Right lobe of liver (tissue), 6 donors: ENCODE data around the gene MTMR1. TPM values are rescaled to one million over a fixed set of nuclear protein-coding genes. Genes with fewer than 3 reads are reported as not detected.
A peak's percentile ranks its signal among the peaks of the same experiment; 100 is the strongest.

Experiments used
- ATAC-seq, 4 donors: fragments of 200-7000 bp; cut with Tn5 transposase; one replicate each; pipeline ENCODE4 v1.9.1; 2020; ENCODE audit warnings: mild to moderate bottlenecking in 4 of 4, moderate library complexity in 4 of 4
- DNase-seq, 3 donors: peaks; one replicate each; pipeline ENCODE4 v3.0.0-alpha.2; 2020
- H3K27ac ChIP-seq, 3 donors: fragments of 200-600 bp; one replicate each; pipeline ENCODE4 v1.8.0; 2022
- H3K27me3 ChIP-seq, 2 donors: fragments of 200-600 bp; one replicate each; pipeline ENCODE4 v1.8.0; 2022
- H3K36me3 ChIP-seq, 4 donors: fragments of 200-600 bp; sonication (generic) in 1 of 4; one replicate each; pipeline versions ENCODE4 v1.5.1 to v1.8.0; 2017 to 2022; ENCODE audit warnings: control low read depth in 1 of 4
- H3K4me1 ChIP-seq, 4 donors: fragments of 200-600 bp; sonication (generic) in 1 of 4; one replicate each; pipeline versions ENCODE4 v1.5.1 to v1.8.0; 2017 to 2022; ENCODE audit warnings: control low read depth in 1 of 4
- H3K4me3 ChIP-seq, 3 donors: fragments of 200-600 bp; one replicate each; pipeline ENCODE4 v1.8.0; 2022
- H3K9me3 ChIP-seq, 4 donors: fragments of 200-600 bp; sonication (generic) in 1 of 4; one replicate each; pipeline versions ENCODE4 v1.5.1 to v1.8.0; 2017 to 2022; ENCODE audit warnings: control low read depth in 1 of 4
- POLR2A ChIP-seq: fragments of 450-650 bp; IDR thresholded peaks from one replicate; pipeline ENCODE4 v1.6.1; 2017; ENCODE audit warnings: antibody characterized with exemption, mild to moderate bottlenecking
- WGBS: methylation state at CpG from one replicate; pipeline ENCODE4 v1.1.6; 2018; ENCODE audit warnings: low coverage, low lambda C conversion rate; ENCODE audit not compliant: insufficient coverage; ENCODE audit errors: missing lambda C conversion rate; 5-methylcytosine and 5-hydroxymethylcytosine counted together
- intact Hi-C, 2 donors: fragments of 100-400 bp; cut with DNase I; formaldehyde crosslinking; loops; one replicate each; pipeline versions ENCODE4 v1.11.2 to v1.14.1; 2022
- total RNA-seq, 6 experiments: library from RNA; depleted of rRNA in 2 of 6; stranded (reverse); fragments of >200 nt in 2 of 6; fragmentation: NEBNext Ultra II Directional in 3 of 6; extraction: Animal tissue kit (Norgen Biotek cat#: 25700) in 3 of 6; gene quantifications; one replicate each; pipeline versions ENCODE4 v1.1.0 to v1.2.4, GENCODE V29; 2016 to 2023
- TF ChIP-seq, protein P1 (sequence below), 4 donors: fragments of 200-600 bp in 3 of 4; fragments of 450-650 bp in 1 of 4; IDR thresholded peaks; one replicate each; pipeline versions ENCODE4 v1.5.1 to v1.8.0; 2016 to 2022; ENCODE audit warnings: antibody characterized with exemption in 4 of 4, mild to moderate bottlenecking in 2 of 4
- donor health status: DM: no; HTN: yes; CAD: no.
- donor health status: DM: no; HTN: no; CAD: no.
- donor health status: DM: no; HTN: no; CAD: no.
- donor health status: DM: no; HTN: yes; CAD: no.
- donor health status: DM: no; HTN: yes; CAD: no.

MTMR1 gene
- total RNA-seq, 6 experiments from 2014 or later = 7.6 to 11.2 (median 9.4) TPM

DNA sequence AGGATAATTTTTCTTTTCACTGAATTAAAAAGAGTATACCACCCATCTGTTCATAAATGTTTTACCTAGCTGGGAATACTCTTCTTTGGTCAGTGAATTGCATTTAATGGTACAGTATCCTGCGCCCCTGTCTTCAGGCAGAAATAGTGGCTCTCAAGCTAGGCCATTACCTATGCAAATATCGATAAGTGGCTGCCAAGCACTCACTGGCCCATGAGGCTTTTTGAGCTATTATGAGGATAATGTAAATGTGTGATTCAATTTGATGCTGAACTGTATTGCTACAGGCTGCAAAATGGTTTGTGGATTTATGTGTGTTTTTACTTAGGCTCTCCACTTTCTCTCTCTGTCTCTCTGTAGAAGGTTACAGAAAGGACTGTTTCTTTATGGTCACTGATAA, 30.1 kb upstream of the MTMR1 start:
- intact Hi-C loops = no loop called here
- 50% methylated on average over 1 of the region's 2 CpGs for WGBS
- H3K9me3 ChIP-seq = no peaks in the 10 kb centered on the region
- no peak overlapping the region for H3K4me3 ChIP-seq
- H3K27ac ChIP-seq = no peak overlapping the region
- ATAC-seq (no peak), DNase-seq (no peak)
- no peaks in the 10 kb centered on the region for H3K27me3 ChIP-seq
- TF ChIP-seq, protein P1, sequence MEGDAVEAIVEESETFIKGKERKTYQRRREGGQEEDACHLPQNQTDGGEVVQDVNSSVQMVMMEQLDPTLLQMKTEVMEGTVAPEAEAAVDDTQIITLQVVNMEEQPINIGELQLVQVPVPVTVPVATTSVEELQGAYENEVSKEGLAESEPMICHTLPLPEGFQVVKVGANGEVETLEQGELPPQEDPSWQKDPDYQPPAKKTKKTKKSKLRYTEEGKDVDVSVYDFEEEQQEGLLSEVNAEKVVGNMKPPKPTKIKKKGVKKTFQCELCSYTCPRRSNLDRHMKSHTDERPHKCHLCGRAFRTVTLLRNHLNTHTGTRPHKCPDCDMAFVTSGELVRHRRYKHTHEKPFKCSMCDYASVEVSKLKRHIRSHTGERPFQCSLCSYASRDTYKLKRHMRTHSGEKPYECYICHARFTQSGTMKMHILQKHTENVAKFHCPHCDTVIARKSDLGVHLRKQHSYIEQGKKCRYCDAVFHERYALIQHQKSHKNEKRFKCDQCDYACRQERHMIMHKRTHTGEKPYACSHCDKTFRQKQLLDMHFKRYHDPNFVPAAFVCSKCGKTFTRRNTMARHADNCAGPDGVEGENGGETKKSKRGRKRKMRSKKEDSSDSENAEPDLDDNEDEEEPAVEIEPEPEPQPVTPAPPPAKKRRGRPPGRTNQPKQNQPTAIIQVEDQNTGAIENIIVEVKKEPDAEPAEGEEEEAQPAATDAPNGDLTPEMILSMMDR (IDR thresholded peaks at IDR 0.05) = no peak
- H3K4me1 ChIP-seq = peaks cover 0 to 10% (median 2%) of the 10 kb centered on the region in 4 donors
- H3K36me3 ChIP-seq = no peaks in the 10 kb centered on the region

GRCh38 chrX:150664290-150664689, 28.9 kb upstream of the MTMR1 start:
- no peaks in the 10 kb centered on the region for H3K36me3 ChIP-seq
- intact Hi-C loops = no loop called here
- H3K27me3 ChIP-seq = no peaks in the 10 kb centered on the region
- no peak for TF ChIP-seq POLR2A
- TF ChIP-seq, protein P1 (IDR thresholded peaks at IDR 0.05) = no peak
- ATAC-seq (peak; percentile 71 to 82 (median 77)), DNase-seq (peak; percentile 52 to 79 (median 65))
- H3K9me3 ChIP-seq = no peaks in the 10 kb centered on the region
- no peak overlapping the region for H3K4me3 ChIP-seq
- H3K27ac ChIP-seq = peak overlapping the region in 2 of 3 donors; percentile 7 to 9
- H3K4me1 ChIP-seq = peaks cover 0 to 10% (median 2%) of the 10 kb centered on the region in 4 donors
- WGBS = 12% methylated on average over 2 of the region's 2 CpGs

DNA sequence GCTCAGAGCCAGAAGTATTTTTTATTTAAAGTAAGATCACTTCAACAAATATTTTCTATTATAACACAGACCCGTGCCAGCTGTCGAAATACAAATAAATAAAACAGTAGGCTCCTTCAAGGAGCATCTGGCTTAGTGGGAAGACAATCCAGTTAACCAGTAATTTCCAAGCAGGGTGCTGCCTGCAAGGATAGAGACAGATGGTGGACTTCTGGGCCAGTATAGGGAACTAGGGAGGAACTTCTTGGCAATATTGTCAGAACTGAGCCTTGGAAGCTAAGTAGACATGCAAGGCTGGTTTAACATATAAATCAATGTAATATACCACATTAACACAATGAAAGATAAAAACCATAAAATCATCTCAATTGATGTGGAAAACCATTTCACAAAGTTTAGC, 17.0 kb upstream of the MTMR1 start:
- WGBS = 46% methylated on average over 2 of the region's 2 CpGs
- ATAC-seq = no peak
- no peaks in the 10 kb centered on the region for H3K9me3 ChIP-seq
- H3K4me3 ChIP-seq = no peak overlapping the region
- no peak overlapping the region for H3K27ac ChIP-seq
- DNase-seq = no peak
- H3K4me1 ChIP-seq = no peaks in the 10 kb centered on the region
- no peaks in the 10 kb centered on the region for H3K27me3 ChIP-seq
- intact Hi-C loops = no loop called here
- H3K36me3 ChIP-seq = no peaks in the 10 kb centered on the region
- TF ChIP-seq, protein P1 (IDR thresholded peaks at IDR 0.05) = no peak
- no peak for TF ChIP-seq POLR2A

GRCh38 chrX:150680974-150681373, 12.2 kb upstream of the MTMR1 start:
- DNase-seq (no peak), ATAC-seq (peak; percentile 73 to 82 (median 80))
- Histone ChIP-seq H3K4me3 (no peak overlapping the region), H3K9me3 (no peaks in the 10 kb centered on the region), H3K27ac (no peak overlapping the region), H3K27me3 (no peaks in the 10 kb centered on the region), H3K4me1 (no peaks in the 10 kb centered on the region), H3K36me3 (no peaks in the 10 kb centered on the region)
- intact Hi-C loops = no loop called here
- no peak for TF ChIP-seq POLR2A
- TF ChIP-seq, protein P1 (IDR thresholded peaks at IDR 0.05) = peak; percentile 35 to 54 (median 48)
- 37% methylated on average over 7 of the region's 7 CpGs for WGBS

- H3K36me3 ChIP-seq = no peaks in the 10 kb centered on the region
- intact Hi-C loops = no loop called here
- ATAC-seq (no peak), DNase-seq (no peak)
- TF ChIP-seq POLR2A = no peak
- TF ChIP-seq, protein P1 (IDR thresholded peaks at IDR 0.05) = no peak
- no peaks in the 10 kb centered on the region for H3K9me3 ChIP-seq
- WGBS = 62% methylated on average over 3 of the region's 3 CpGs
- no peaks in the 10 kb centered on the region for H3K27me3 ChIP-seq
- H3K4me3 ChIP-seq = no peak overlapping the region
- H3K27ac ChIP-seq = no peak overlapping the region
- no peaks in the 10 kb centered on the region for H3K4me1 ChIP-seq
Observed at GRCh38 chrX:150683112-150683511, 10.1 kb upstream of the MTMR1 start.
